ENCODE data around the gene CNNM2.

Gene CNNM2

DNA sequence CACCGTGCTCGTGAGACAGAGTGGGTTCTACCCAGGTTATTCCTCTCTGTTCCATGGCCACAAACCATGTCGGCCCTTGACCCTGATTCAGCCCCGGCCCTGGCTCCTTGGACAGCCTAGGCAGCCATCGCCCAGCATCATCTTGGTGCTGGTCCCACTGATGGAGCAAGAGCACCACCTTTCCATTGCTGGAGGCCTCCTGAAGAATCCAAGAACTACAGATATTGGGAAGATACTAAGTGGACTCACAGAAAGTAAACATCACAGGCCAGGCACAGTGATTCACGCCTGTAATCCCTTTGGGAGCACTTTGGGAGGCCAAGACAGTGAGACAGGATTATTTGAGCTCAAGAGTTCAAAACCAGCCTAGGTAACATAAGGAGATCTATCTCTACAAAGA is 149.9 kb downstream of the CNNM2 start:
- in situ Hi-C loops (cut with MboI; ENCODE audit: low sequenced_read_pairs), result no loop called here

DNA sequence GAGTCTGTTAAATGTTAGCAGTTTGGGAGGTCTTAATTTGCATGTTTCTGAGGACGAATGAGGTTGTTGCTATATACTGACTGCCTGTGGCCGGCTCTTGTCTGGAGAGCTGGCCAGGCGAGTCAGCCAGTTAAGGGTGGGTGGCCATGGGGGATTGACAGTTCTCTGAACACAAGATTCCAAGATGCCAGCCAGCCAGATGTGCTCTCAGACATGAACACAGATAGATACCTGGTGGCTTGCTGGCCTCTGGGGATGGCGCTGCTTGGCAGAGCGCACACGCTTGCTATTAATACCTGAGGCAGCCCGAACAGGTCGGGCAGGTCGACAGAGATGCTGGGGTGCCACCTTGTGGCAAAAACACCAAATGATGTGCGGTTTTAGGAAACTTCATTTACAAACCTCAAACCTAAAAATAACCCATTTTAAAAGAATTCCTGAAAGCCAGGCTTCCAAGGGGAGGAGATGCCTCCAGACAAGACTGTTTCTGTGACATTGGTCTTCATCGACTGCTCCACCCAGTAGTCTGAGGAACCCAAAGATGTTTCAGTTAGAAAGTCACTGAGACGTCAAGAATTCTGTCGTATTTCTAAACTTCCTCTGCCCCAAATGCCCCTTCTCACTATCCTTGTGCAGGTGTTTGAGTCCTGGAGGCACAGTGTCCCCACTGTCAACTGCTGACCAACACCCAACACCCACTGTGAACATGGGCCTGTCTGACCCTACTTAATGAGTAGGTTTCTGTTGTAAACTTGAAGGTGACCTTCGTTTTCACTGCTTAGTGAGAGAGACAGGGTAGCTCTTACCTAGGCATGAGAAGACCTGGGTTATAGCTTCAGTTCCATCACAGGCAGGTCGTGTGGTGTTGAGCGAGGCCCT is 151.6 kb downstream of the CNNM2 start:
- in situ Hi-C loops (cut with MboI; ENCODE audit: low sequenced_read_pairs), result no loop called here

DNA sequence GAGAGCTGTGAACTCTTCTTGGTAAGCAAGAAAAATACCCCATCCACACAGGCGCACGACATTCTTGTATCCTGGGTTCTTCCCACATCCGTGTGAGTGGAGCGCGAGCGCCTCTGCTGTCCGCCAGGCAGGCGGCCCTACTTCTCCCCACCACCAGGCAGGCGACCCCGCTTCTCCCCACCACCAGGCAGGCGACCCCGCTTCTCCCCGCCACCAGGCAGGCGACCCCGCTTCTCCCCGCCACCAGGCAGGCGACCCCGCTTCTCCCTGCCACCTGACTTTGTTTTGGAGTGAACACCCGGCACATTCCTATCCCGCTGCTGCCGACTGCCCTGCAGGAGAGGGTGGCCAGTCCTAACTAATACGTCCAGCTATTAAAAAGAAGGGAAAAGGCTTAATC is 154.2 kb downstream of the CNNM2 start:
- in situ Hi-C loops (cut with MboI; ENCODE audit: low sequenced_read_pairs), result no loop called here

DNA sequence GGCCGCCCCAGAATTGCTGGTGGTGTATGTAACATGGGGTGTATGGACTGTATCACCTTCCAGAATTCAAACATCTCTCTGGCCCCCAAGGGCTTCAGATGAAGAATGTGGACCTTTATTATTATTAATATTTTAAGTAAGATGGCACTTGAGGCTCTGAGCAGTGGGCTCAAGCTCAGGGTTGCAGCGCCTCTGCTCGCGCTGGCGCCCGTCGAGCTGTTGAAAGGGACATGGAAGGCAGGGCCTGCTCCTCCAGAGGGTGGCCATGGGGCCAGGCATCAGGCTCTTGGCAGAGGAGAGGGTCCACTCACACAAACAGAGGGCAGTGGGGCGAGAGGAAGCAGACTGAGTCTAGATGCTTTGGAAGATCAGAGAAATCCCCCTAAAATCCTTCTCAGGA is 154.8 kb downstream of the CNNM2 start:
- in situ Hi-C loops (cut with MboI; ENCODE audit: low sequenced_read_pairs), result no loop called here

DNA sequence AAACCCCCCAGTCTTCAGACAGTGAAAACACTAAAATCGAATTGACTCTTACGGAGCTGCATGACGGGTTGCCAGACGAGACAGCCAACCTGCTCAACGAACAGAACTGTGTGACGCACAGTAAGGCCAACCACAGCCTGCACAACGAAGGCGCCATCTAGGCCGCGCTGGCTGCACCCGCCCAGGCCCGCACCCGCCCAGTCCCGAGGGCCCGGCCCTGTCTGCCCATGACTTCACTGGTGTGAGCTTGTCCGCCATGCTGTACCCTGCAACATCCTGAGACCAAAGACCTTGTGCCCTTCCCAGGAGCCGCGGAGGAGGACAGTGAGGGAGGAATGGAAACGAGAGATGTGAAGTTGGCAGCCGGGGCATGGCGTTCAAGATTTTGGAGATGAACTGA is 158.9 kb downstream of the CNNM2 start:
- in situ Hi-C loops (cut with MboI; ENCODE audit: low sequenced_read_pairs), result no loop called here

DNA sequence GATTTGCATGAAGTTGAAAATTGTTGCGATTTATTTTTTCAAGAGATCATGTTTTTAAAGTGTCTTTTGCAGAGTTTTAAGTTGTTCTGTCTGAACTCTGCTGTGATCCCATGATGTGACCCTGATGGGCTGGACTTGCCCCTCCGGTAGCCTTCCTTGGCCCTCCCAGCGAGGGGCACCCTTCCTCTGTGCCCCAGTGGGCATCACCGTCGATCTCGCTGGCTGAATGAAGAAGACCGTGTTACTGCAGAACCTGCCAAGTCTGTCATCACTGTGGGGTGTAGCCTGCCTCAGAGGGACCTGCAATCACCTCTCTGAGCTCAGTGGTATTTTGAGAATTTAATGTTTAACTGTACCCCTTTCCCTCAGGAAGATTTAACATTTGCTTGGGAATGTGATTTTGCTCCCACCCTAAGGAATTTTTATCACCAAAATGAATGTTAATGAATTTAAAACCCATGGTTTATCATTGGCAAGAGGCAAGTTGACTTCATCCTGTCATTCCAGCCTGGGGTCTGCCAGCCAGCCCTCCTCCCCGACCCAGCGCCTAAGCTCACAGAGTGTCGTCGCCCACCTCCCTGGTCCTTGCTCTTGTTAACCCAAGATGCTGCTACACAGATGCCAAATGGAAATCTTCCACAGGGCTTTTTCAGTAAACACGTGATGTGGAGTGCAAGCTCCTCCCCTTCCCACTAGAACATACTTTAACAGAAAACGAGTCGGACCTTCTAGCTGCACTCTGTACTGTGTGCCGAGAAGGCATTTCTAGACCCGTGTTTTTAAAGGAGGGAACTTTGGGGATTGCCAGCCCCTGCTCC is 159.6 kb downstream of the CNNM2 start:
- in situ Hi-C loops (cut with MboI; ENCODE audit: low sequenced_read_pairs), result no loop called here

DNA sequence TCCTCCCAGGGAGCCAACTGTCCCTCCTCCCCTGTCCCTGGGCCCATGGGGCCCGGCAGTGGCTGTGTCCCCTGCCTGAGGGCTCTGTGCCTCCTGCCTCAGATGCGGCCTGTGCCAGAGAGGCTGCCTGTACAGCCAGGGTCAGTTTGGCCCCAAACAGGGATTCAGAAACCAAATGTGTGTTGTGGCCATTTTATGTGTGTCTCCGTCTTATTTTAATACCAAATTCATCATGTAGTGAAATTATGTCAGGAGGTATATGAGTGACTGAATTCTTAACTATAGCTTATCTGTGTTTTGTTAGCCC is 160.2 kb downstream of the CNNM2 start:
- in situ Hi-C loops (cut with MboI; ENCODE audit: low sequenced_read_pairs), result no loop called here

DNA sequence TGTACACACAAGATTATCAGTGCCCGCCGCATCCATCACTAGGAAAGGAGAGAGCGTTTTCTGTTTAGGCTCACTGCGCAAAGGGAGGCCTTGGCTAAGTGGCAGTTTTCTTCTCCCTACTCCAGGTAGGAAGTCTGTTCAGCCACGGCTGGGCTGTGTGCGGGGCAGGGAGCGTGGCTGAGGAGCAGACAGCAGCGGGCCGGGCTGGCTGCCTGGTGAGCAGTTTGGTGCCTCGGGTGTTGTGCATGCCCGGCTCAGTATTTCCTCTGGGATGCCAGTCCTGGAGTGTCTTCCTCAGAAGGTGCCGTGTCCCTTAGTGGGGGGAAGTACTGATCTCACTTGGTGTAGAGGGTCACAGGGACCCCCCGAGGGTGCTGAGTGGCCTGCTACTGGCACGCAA is 160.6 kb downstream of the CNNM2 start:
- in situ Hi-C loops (cut with MboI; ENCODE audit: low sequenced_read_pairs), result no loop called here

DNA sequence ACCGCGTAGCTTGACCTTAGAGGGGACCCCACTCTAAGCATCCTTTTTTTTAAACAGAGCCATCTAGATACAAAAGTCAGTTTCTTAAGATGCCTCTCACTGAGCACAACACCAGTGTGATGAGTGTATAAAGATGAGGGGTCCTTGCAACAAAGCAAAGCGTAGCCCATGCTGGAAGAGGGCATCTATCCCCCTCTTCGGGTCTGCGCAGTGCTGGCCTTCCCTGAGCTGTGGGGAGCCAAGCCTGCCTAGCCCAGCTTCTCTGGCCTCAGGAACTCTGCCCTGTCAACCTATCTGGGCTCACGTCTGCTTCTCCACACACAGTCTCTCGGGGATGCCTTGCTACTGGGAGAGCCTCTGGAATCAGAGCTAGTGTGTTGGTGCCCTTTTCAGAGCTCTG is 161.0 kb downstream of the CNNM2 start:
- in situ Hi-C loops (cut with MboI; ENCODE audit: low sequenced_read_pairs), result no loop called here

DNA sequence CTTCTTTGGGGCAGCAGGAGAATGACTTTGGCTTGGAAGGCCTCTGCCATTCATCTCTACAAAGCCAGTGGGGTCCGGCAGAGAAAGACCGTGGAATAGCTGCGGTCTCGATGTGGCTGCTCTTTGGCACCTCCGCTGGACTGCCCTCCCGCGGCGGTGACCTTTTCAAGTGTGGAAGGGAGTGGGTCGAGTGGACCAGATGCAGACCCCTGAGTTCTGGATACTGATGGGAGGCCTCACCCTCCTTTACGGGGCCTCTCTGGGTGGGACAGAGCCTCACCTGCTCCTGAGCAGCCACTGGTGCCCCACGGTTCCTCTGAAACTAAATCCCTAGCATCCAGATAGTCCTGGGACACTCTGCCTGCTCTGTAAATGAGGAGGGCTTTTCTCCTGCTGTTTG is 161.9 kb downstream of the CNNM2 start:
- in situ Hi-C loops (cut with MboI; ENCODE audit: low sequenced_read_pairs), result no loop called here

DNA sequence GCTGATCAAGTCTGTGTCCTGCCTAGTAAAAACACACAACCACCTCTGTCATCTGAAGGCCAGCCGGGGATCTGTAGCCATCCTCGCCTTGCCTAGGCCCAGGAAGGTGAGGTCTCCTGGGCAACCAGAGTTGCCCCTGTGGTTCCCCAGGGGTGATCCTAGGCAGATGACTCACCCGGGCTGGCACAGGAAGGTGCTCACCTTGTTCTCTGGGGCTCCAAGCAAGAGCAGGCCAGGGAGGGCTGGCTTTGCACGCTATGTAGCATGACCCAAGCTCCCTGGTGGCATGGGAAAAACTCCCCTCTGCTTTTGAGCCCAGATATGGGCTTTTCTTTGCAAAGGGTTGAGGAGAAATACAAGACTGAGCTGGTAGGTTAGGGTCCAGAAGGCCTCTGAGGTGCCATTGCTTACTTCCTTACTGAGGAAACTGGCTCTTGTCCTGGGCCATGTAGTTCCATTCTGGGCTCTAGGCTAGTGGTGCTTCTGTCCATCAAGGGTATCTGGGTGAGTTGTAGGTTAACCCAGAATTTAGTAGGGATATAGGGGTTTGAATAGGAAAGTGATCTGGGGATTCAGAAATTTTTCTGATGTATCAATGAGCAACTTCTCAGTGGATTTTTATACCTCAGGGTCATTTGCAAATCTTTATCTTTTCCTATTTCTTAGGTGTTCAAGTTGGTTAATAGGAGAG is 162.9 kb downstream of the CNNM2 start:
- in situ Hi-C loops (cut with MboI; ENCODE audit: low sequenced_read_pairs), result no loop called here

DNA sequence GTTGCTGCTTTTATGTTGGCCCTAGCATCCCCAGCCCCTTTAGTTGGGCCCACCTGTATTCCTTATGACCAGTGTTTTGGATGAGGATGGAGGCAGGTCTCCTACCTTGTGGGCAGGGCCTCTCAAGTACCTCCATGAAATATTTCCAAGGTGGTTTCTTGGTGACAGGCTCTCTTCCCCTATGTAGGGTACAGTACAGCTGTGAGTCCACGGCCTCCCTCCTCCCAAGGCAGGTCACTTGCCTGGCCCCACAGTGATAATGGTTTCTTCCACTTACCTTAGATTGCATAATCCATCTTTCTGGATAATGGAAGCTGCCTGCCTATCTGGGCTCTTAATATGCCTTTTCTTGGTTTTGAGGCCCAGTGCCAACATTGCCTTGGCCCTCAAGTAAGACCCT is 164.6 kb downstream of the CNNM2 start:
- in situ Hi-C loops (cut with MboI; ENCODE audit: low sequenced_read_pairs), result no loop called here

DNA sequence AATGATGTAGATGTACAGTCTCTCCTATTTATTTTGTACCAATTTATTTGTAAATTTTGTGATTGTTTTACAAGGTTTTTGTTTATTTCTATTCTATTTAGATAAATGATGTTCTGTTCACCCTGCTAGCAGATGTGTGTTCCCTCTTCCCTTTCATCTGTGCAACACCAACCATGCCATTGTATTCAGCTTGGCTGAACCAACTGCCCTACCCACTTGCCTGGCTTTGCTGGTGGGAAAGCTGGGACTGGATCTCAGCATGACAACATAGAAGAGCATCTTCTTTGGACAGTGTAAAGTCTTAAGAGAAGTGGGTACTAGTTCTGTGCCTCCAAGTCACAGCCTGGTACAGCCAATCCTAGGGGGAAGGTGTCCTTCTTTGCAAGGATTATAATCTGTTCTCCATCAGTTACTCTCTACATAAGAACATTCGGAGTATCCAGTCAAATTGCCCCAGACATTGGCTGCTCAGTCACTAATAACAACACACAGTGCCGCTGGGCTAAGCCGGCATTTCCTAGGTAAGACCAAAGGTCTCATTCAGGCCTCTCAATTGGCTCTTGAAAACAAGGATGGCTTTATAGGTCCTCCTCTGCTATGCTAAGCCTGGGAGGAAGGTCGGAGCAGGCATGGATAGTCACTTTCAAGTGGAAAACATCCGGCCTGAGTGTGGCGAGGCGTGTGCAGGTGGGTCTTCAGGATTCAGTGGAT is 165.3 kb downstream of the CNNM2 start:
- in situ Hi-C loops (cut with MboI; ENCODE audit: low sequenced_read_pairs), result no loop called here

DNA sequence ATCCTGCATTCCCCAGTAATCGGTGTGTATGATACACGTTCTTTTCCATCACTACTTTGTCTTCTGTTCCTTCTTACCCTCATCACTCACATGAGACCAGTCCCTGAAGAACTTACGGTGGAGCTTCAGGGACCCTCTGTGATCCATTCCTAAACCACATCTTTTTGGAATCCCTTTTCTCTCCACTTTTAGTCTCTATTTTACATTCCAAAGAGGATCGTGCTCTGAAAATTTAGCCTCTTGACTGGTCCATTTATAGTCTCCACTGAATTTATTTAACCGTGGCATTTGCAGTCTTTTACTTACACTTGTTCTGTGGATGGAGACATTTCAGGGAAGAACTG is 165.9 kb downstream of the CNNM2 start:
- in situ Hi-C loops (cut with MboI; ENCODE audit: low sequenced_read_pairs), result no loop called here

DNA sequence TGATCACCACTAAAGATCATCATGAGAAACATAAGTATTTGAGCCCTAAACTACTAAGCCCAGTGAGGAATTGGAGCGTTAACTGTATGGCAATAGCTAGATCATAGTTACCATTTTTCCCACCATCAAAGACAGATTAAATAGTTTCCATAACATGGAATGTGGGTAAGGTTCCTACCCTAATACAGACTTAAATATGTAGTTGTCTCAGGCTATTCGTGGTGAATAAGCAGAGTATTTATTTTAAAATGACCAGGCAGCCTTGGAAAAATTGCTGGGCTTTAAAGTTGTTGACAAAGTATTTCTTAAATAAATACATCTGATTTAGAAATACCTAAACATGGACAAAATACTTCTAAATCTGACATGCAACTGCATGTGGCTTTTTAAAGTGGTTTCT is 168.2 kb downstream of the CNNM2 start:
- in situ Hi-C loops (cut with MboI; ENCODE audit: low sequenced_read_pairs), result no loop called here

DNA sequence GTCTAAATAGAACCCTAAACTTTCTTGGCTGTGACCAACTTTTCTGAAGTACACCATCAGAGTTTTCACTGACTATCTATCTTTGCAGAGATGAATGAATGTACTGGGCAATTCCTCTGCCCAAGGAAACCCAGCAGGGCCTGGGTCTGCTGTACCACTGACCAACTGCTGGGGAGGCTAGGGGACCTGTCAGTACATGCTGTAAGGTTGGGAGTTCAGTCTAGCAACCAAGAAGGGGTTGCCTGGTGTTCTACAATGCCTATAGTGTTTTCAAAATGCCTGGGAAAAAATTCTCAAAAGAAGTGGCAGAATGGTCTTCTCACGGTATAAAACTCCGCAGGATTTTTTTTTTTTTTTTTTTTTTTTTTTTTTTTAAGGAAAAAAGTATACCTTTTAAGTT is 168.7 kb downstream of the CNNM2 start:
- in situ Hi-C loops (cut with MboI; ENCODE audit: low sequenced_read_pairs), result no loop called here

DNA sequence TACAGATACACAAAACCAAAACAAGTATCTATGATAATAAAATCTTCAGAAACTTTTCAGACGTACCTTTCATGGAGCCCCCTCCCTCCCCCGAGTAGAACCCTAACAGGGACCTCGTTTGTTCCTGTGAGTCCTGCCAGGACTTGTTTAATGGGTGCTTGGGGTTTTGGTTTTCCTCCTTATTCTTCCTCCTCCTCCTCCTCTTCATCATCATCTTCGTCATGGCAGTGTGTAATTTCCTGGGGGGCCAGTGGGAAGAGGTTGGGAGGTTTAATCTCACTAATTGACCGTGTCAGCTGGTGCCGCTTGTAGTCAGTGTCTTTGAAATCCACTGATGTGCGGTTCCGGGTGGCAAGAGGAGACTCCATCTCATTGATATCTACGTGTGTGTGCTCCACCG is 171.4 kb downstream of the CNNM2 start:
- in situ Hi-C loops (cut with MboI; ENCODE audit: low sequenced_read_pairs), result no loop called here

DNA sequence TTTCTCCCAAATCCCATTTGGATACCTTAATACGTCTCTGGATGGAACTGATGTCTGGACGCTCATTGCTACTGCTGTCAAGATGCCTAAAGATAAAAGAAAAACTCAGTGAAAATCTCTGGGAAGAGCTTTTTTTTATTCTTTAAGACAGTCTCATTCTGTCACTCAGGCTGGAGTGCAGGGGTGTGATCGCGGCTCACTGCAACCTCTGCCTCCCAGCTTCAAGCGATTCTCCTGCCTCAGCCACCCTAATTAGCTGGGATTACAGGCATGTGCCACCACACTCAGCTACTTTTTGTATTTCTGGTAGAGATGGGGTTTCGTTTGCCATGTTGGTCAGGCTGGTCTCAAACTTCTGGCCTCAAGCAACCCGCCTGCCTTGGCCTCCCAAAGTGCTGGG is 172.8 kb downstream of the CNNM2 start:
- in situ Hi-C loops (cut with MboI; ENCODE audit: low sequenced_read_pairs), result no loop called here

DNA sequence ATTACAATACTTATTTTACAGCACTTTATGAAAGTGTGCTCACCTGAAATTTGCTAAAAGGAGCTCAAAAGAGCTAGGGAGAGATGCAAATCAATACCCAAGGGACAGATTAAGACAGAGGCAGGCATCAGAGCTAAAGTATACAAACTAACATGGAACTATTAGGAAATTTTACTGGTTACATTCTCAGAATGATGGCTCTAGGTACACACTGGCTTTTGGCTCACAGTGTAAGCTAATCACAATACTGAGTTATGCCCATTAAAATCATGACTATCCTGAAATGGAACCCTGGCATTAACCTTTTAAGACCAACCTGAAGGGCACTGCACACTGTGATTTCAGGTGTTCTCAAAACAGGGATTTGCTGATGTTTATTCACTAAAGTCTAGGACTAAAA is 176.9 kb downstream of the CNNM2 start:
- in situ Hi-C loops (cut with MboI; ENCODE audit: low sequenced_read_pairs), result no loop called here

DNA sequence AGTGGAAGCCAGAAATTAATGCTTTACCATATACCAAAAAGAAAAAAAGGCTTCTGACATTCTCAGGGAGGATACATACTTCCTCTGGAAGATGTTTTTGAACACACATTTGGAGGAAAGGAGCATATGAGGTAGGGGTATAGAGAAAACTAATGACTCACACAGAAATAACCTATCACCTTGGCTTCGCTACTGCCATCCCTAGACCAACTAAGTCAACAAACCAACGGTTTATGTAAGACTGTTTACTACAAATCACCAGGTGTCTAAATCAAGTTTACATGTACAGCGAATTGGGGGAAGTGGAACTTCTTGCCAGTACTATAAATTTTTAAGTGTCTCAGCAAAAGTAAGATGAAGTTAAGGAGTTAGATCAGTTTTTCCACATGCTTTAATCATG is 178.0 kb downstream of the CNNM2 start:
- in situ Hi-C loops (cut with MboI; ENCODE audit: low sequenced_read_pairs), result no loop called here

DNA sequence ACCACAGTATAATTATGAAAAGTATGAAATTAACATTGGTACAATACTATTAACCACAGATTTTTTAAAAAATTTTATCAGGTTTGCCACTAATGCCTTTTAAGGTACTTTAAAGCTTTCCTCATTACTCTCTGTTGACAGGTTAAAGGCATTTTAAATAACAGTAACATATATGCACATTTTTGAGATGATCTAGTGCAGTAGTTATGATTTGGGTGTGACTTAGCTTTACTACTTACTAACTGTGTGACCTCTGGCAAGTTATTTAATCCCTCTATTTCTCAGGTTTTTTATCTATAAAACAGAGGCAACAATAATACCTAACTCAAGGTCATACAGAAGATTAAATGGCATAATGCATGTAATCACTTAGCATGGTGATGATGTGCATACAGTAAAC is 180.1 kb downstream of the CNNM2 start:
- in situ Hi-C loops (cut with MboI; ENCODE audit: low sequenced_read_pairs), result no loop called here

Measured in hTERT RPE-1 (cell line).